ENCODE data around the gene SPECC1.
A peak's percentile ranks its signal among the peaks of the same experiment; 100 is the strongest.
"Not testable (repeated sequence)": the region's sequence is repeated elsewhere in the genome, so short reads cannot be mapped to it uniquely, and the experiment has no call there.

SPECC1 gene

GRCh38 chr17:20244671-20245070 is 235.5 kb downstream of the SPECC1 start:
- DNase-seq = no peak

- no peak for DNase-seq
Observed at GRCh38 chr17:20246692-20247091, 237.5 kb downstream of the SPECC1 start.

- DNase-seq = no peak
Observed at GRCh38 chr17:20253323-20253722, 244.2 kb downstream of the SPECC1 start.

GRCh38 chr17:20254541-20254940 is 245.4 kb downstream of the SPECC1 start:
- DNase-seq = no peak

- no peak for DNase-seq
Observed at GRCh38 chr17:20256144-20256543, 247.0 kb downstream of the SPECC1 start.

GRCh38 chr17:20257008-20257407 is 247.8 kb downstream of the SPECC1 start:
- no peak for DNase-seq

GRCh38 chr17:20257798-20258197 is 248.6 kb downstream of the SPECC1 start:
- no peak for DNase-seq

- no peak for DNase-seq
Observed at GRCh38 chr17:20259668-20260067, 250.5 kb downstream of the SPECC1 start.

GRCh38 chr17:20260268-20260667 is 251.1 kb downstream of the SPECC1 start:
- no peak for DNase-seq

GRCh38 chr17:20262226-20263114 is 253.3 kb downstream of the SPECC1 start:
- no peak for DNase-seq

GRCh38 chr17:20263115-20263433 is 253.9 kb downstream of the SPECC1 start:
- not testable (repeated sequence) for DNase-seq

GRCh38 chr17:20263595-20263994 is 254.4 kb downstream of the SPECC1 start:
- DNase-seq = no peak

GRCh38 chr17:20264996-20265395 is 255.8 kb downstream of the SPECC1 start:
- DNase-seq = no peak

- no peak for DNase-seq
Observed at GRCh38 chr17:20266806-20267458, 257.8 kb downstream of the SPECC1 start.

GRCh38 chr17:20267459-20267842 is 258.3 kb downstream of the SPECC1 start:
- DNase-seq = peak; percentile 24

- no peak for DNase-seq
Observed at GRCh38 chr17:20270369-20270768, 261.2 kb downstream of the SPECC1 start.

- no peak for DNase-seq
Observed at GRCh38 chr17:20271011-20271610, 262.0 kb downstream of the SPECC1 start.

GRCh38 chr17:20273741-20274500 is 264.8 kb downstream of the SPECC1 start:
- no peak for DNase-seq

- DNase-seq = no peak
Observed at GRCh38 chr17:20275653-20276052, 266.5 kb downstream of the SPECC1 start.

- DNase-seq = no peak
Observed at GRCh38 chr17:20276421-20276820, 267.3 kb downstream of the SPECC1 start.

GRCh38 chr17:20278805-20279204 is 269.6 kb downstream of the SPECC1 start:
- DNase-seq = no peak

GRCh38 chr17:20279631-20280030 is 270.5 kb downstream of the SPECC1 start:
- DNase-seq = no peak

- no peak for DNase-seq
Observed at GRCh38 chr17:20280051-20280450, 270.9 kb downstream of the SPECC1 start.
